Choroid plexus epithelial cell (primary cell): ENCODE results near the gene GPT2.

Experiments used
- DNase-seq: peaks from one replicate; pipeline ENCODE4 v3.0.0-alpha.2; 2010; ENCODE audit warnings: low read depth
- H3K4me3 ChIP-seq: 2 replicates; pipeline ENCODE4 v1.5.1; 2011; ENCODE audit warnings: low read depth, mild to moderate bottlenecking, control low read depth, low read length, moderate library complexity
- CTCF ChIP-seq: conservative IDR thresholded peaks from 2 replicates; pipeline ENCODE4 v1.5.1; 2011; ENCODE audit warnings: low read depth, mild to moderate bottlenecking, control low read depth, inconsistent platforms, low read length, moderate library complexity

The GPT2 gene

GRCh38 chr16:46923513-46924295, 39.5 kb downstream of the GPT2 start:
- peak; percentile 21 for DNase-seq
- no peak for TF ChIP-seq CTCF

DNA sequence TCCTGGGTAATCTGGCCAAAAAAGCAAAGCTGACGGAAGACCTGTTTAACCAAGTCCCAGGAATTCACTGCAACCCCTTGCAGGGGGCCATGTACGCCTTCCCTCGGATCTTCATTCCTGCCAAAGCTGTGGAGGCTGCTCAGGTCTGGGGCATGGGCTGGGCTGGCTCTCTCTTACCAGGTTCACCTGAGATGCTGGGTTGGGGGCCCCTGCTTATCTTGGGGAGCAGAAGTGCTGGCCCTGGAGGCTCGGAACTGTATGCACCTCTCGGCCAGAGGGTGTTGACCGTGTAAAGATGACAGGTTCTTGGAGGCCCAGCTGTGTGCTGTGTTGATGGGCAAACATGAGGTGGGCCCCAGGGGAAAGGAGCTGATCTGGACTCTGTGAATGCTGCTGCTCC, 40.2 kb downstream of the GPT2 start:
- no peak for DNase-seq
- no peak for TF ChIP-seq CTCF
- no peak overlapping the region for H3K4me3 ChIP-seq

More at GRCh38 chr16:46923513-46924295, 39.5 kb downstream of the GPT2 start:
- H3K4me3 ChIP-seq = no peak overlapping the region

DNA sequence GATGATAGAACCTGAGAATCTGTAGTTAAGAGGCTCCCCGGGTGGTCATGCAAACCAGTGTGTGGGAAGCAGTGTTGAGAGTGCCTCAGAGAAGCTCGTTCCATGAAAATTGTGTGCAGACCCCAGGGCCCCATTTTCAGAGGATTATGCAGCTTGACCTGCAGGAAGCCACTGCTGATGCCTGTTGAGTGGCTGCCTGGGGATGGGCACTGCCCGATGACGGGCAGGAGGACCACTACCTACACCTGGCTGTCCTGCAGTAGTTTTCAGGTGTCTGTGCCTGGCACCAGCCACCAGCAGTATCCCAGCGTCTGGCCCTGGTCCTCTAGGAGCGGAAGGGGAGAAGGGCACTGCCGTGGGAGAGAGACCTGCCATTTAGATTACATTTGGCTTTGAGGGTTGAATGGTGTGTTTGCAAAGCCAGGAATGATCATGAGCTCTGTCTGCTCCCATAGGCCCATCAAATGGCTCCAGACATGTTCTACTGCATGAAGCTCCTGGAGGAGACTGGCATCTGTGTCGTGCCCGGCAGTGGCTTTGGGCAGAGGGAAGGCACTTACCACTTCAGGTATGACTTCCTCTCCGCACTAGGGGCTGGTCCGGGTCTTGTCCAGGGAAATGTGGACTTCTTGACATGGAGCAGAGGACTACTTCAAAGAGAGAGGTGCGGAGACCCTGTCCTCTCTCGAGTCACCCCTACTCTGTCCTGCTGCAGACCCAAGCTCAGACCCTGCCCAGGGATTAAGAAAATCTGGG, 42.5 kb downstream of the GPT2 start:
- H3K4me3 ChIP-seq = no peak overlapping the region
- DNase-seq = no peak

GRCh38 chr16:46927273-46927672, 43.1 kb downstream of the GPT2 start:
- no peak for DNase-seq
- no peak for TF ChIP-seq CTCF
- H3K4me3 ChIP-seq = no peak overlapping the region

More for the DNA sequence above, 42.5 kb downstream of the GPT2 start:
- TF ChIP-seq CTCF = no peak

DNA sequence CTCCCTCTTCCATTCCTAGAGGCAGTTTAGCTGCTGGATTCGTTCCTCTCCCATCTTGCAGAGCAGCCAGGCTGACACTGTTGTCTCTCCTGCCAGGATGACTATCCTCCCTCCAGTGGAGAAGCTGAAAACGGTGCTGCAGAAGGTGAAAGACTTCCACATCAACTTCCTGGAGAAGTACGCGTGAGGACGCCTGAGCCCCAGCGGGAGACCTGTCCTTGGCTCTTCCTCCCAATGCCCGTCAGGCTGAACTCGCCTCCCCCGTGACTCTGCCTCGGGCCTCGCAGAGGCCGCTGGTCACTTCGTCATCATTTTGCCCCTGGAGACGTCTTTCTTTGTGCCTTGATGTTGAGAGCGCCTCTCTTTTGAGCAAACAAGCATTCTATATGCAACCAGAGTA, 44.6 kb downstream of the GPT2 start:
- no peak overlapping the region for H3K4me3 ChIP-seq
- DNase-seq = no peak
- TF ChIP-seq CTCF = no peak

GRCh38 chr16:46929378-46930332, 45.5 kb downstream of the GPT2 start:
- TF ChIP-seq CTCF = peak; percentile 88
- no peak overlapping the region for H3K4me3 ChIP-seq

More at GRCh38 chr16:46929378-46930332, 45.5 kb downstream of the GPT2 start:
- DNase-seq = peak; percentile 70
